ENCODE results near the gene SHBG. TPM values are rescaled to one million over a fixed set of nuclear protein-coding genes. Genes with fewer than 3 reads are reported as not detected.

Gene SHBG
- total RNA-seq, 1 experiment from 2014 or later: not detected

DNA sequence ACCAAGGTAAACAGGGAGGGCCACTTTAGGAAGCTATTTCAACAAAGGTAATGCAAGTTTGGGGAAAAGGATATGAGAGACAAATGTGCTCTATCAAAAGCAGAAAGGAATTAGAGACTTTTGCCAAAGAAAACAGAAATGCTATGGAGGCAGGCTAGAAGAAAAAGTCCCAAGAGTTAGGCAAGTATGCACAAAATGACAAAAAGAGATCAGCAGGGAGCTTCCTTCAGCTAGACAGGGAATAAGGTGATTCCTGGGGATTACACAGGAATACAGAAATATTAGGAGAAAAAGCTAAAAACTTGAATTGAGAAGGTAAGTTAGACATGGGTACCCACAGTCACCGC lies 17.7 kb upstream of the SHBG start:
- BruUV-seq (replicated peaks): no TSS peak
- Histone ChIP-seq H3K9me3 (ENCODE audit: control insufficient read depth in 1 of 2, insufficient read depth in 1 of 2, low read depth in 1 of 2, low read length in 2 of 2) (no peaks in the 10 kb centered on the region), H3K36me3 (ENCODE audit: control insufficient read depth in 1 of 2, insufficient read depth in 2 of 2, low read length in 2 of 2) (peaks cover 7 to 17% of the 10 kb centered on the region in 2 experiments), H3K27ac (ENCODE audit: low read depth, low read length) (no peak overlapping the region), H2AFZ (ENCODE audit: low read depth, low read length, poor library complexity, severe bottlenecking) (no peak overlapping the region), H3K79me2 (ENCODE audit: insufficient read depth, low read length) (peaks cover 68% of the 10 kb centered on the region), H3K4me2 (ENCODE audit: low read length) (no peak overlapping the region), H3K4me1 (ENCODE audit: control insufficient read depth in 1 of 2, insufficient read depth in 2 of 2, low read length in 2 of 2) (peaks cover 12 to 22% of the 10 kb centered on the region in 2 experiments), H3K9me2 (ENCODE audit: insufficient read depth) (no peaks in the 10 kb centered on the region), H3K9ac (ENCODE audit: low read length) (no peak overlapping the region), H3K27me3 (ENCODE audit: insufficient read depth, low read length) (no peaks in the 10 kb centered on the region), H4K20me1 (ENCODE audit: insufficient read depth) (0 out of 2 replicates have a peak, but pooled peaks cover 3% of the 10 kb centered on the region), H3K4me3 (replicated peaks in 1 of 2; ENCODE audit: low read depth in 1 of 2, low read length in 2 of 2) (no peak overlapping the region)
- RAD21 ChIA-PET (ENCODE audit: low non-redundant PET in 1 of 2, low total read pairs in 2 of 2, uncharacterized antibody in 2 of 2, unreplicated experiment in 2 of 2): no interaction called here
- intact Hi-C loops (cut with micrococcal nuclease): no loop called here
- ATAC-seq: no peak
- TF ChIP-seq FOSL1 (IDR thresholded peaks at IDR 0.05; ENCODE audit: low read depth): no peak
- no peak for TF ChIP-seq SIN3A (IDR thresholded peaks at IDR 0.05; ENCODE audit: low read depth)
- CTCF ChIA-PET: no interaction called here
- DNase-seq (ENCODE audit: low read depth, low spot score): no peak
- POLR2A ChIA-PET: interaction anchor here (0.9 kb wide), 1 partner anchor 29 kb away, joined by 6 read pairs; the partner anchor contains the start of gene MPDU1

DNA sequence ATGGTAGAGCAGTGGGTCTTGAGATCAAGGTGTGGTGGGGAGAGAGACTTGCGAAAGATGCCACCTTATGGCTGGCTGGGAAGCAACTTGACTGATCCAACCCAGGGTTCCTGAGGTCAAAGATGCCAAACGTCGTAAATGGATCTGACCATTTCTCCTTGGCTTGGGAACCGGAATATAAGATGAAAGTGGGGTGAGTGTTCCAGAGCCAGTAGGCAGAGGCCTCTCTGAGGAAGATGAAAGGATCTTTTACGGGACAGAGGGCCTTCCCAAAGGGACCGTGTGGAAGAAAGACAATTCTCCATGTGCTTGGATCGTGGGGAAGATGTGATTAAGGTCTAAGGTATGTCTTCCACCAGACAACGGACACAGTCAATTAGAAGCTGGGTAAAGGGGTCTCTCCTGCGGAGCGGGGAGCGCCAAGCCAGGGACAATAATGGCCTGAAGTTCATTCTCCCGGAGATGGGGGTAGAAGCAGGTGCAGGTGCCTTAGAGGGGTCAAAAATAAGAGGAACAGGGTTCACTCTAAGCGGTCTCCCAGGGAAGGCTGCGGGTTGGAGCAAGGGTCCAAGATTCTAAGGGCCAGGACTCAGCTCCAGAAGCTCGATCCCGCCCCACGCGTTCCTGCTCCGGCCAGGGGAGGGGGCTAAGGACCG lies 16.0 kb upstream of the SHBG start:
- Histone ChIP-seq H3K9me3 (ENCODE audit: control insufficient read depth in 1 of 2, insufficient read depth in 1 of 2, low read depth in 1 of 2, low read length in 2 of 2) (no peaks in the 10 kb centered on the region), H4K20me1 (ENCODE audit: insufficient read depth) (0 out of 2 replicates have a peak, but pooled peaks cover 3% of the 10 kb centered on the region), H3K9me2 (ENCODE audit: insufficient read depth) (no peaks in the 10 kb centered on the region), H3K36me3 (ENCODE audit: control insufficient read depth in 1 of 2, insufficient read depth in 2 of 2, low read length in 2 of 2) (peaks cover 7 to 17% of the 10 kb centered on the region in 2 experiments), H2AFZ (ENCODE audit: low read depth, low read length, poor library complexity, severe bottlenecking) (no peak overlapping the region), H3K27ac (ENCODE audit: low read depth, low read length) (peak overlapping the region; percentile 96), H3K4me2 (ENCODE audit: low read length) (peak overlapping the region; percentile 86), H3K4me3 (replicated peaks in 1 of 2; ENCODE audit: low read depth in 1 of 2, low read length in 2 of 2) (peak overlapping the region; percentile 64 to 87), H3K27me3 (ENCODE audit: insufficient read depth, low read length) (no peaks in the 10 kb centered on the region), H3K79me2 (ENCODE audit: insufficient read depth, low read length) (peaks cover 52% of the 10 kb centered on the region), H3K4me1 (ENCODE audit: control insufficient read depth in 1 of 2, insufficient read depth in 2 of 2, low read length in 2 of 2) (peaks cover 12 to 22% of the 10 kb centered on the region in 2 experiments), H3K9ac (ENCODE audit: low read length) (peak overlapping the region; percentile 75)
- TF ChIP-seq, protein P1, sequence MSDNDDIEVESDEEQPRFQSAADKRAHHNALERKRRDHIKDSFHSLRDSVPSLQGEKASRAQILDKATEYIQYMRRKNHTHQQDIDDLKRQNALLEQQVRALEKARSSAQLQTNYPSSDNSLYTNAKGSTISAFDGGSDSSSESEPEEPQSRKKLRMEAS (IDR thresholded peaks at IDR 0.05): peak; percentile 39; the same call in 1 of the 2 replicates
- no peak for TF ChIP-seq YY1 (IDR thresholded peaks at IDR 0.05; ENCODE audit: extremely low read depth, insufficient replicate concordance, low read depth, low read length)
- POLR2A ChIA-PET: interaction anchor here (2.3 to 2.5 kb wide), 2 partner anchors 14 to 74 kb away, joined by 15 to 27 read pairs; partner anchors contain the start of genes SAT2, TP53 and WRAP53
- CTCF ChIA-PET: interaction anchor here (0.8 to 2.1 kb wide), 3 partner anchors 13 to 74 kb away, joined by 4 to 16 read pairs (median 8); partner anchors contain the start of genes SAT2, TP53 and WRAP53
- BruUV-seq (replicated peaks): TSS peak; percentile 51
- intact Hi-C loops (cut with micrococcal nuclease): loop anchor here (2.0 kb wide), 1 partner anchor 73 kb away; the partner anchor contains the start of gene TP53
- DNase-seq (ENCODE audit: low read depth, low spot score) (no peak), ATAC-seq (no peak)
- RAD21 ChIA-PET (ENCODE audit: low non-redundant PET in 1 of 2, low total read pairs in 2 of 2, uncharacterized antibody in 2 of 2, unreplicated experiment in 2 of 2): no interaction called here
